A673 (cell line): ENCODE results near the gene MCRS1.

Experiments
- CTCF ChIP-seq: fragments of 300-800, 200-600 bp; sonication (generic); conservative IDR thresholded peaks from 2 replicates; pipeline ENCODE4 v1.5.1; 2017; ENCODE audit warnings: low read depth, mild to moderate bottlenecking, antibody characterized with exemption, low read length, moderate library complexity, mixed read lengths
- EZH2 ChIP-seq: fragments of 200-600 bp; sonication (generic); IDR thresholded peaks from 2 replicates; pipeline ENCODE4 v1.6.1; 2017; ENCODE audit warnings: borderline replicate concordance, low read depth, mild to moderate bottlenecking, mixed read lengths, antibody characterized with exemption, low read length; ENCODE audit not compliant: poor library complexity, severe bottlenecking

DNA sequence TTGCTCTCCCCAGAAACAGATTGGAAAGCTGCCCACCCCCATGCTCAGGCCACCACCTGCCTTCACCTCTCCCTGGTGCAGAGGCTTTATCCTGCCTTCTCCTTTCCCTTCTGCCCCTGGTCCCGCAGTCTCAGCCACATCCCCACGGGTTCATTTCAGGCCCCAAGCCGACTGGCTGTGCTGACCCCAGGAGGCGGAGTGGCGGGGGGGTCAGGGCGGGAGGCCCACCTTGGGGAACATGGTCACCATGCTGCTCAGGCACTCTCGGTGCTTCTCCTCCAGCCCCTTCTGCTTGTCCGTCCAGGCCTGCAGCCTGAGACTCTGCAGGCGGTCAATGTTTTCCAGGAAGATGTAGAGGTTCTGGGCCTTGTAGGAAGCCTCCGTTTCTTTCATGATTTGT lies 30.6 kb upstream of the MCRS1 start:
- TF ChIP-seq CTCF: no peak
- no peak for TF ChIP-seq EZH2
